ENCODE measurements around the gene TNN. TPM values are rescaled to one million over a fixed set of nuclear protein-coding genes. Genes with fewer than 3 reads are reported as not detected.

The TNN gene
- total RNA-seq, 1 donor from 2014 or later, result 0.25 TPM

GRCh38 chr1:175045519-175045918 lies 22.1 kb upstream of the TNN start:
- H3K4me3 Mint-ChIP-seq (ENCODE audit: unreplicated experiment), result no peak overlapping the region
- H3K4me1 Mint-ChIP-seq (ENCODE audit: low read depth), result peaks cover 16% of the 10 kb centered on the region
- TF ChIP-seq CTCF (IDR thresholded peaks at IDR 0.05), result no peak
- no peak for DNase-seq (ENCODE audit: low spot score)
- H3K27me3 Mint-ChIP-seq (ENCODE audit: low read depth), result peaks cover 3% of the 10 kb centered on the region
- no peaks in the 10 kb centered on the region for H3K36me3 Mint-ChIP-seq (ENCODE audit: low read depth)
- H3K9me3 Mint-ChIP-seq (ENCODE audit: low read depth), result peaks cover 7% of the 10 kb centered on the region
- H3K27ac Mint-ChIP-seq (ENCODE audit: unreplicated experiment), result no peak overlapping the region

GRCh38 chr1:175050992-175051391 lies 16.6 kb upstream of the TNN start:
- H3K27ac Mint-ChIP-seq (ENCODE audit: unreplicated experiment), result no peak overlapping the region
- H3K4me3 Mint-ChIP-seq (ENCODE audit: unreplicated experiment), result no peak overlapping the region
- TF ChIP-seq CTCF (IDR thresholded peaks at IDR 0.05), result no peak
- no peak for DNase-seq (ENCODE audit: low spot score)
- peaks cover 5% of the 10 kb centered on the region for H3K4me1 Mint-ChIP-seq (ENCODE audit: low read depth)
- H3K36me3 Mint-ChIP-seq (ENCODE audit: low read depth), result no peaks in the 10 kb centered on the region
- H3K9me3 Mint-ChIP-seq (ENCODE audit: low read depth), result peaks cover 1% of the 10 kb centered on the region
- peaks cover 3% of the 10 kb centered on the region for H3K27me3 Mint-ChIP-seq (ENCODE audit: low read depth)

GRCh38 chr1:175054736-175055135 lies 12.9 kb upstream of the TNN start:
- DNase-seq (ENCODE audit: low spot score), result no peak
- peaks cover 4% of the 10 kb centered on the region for H3K9me3 Mint-ChIP-seq (ENCODE audit: low read depth)

GRCh38 chr1:175062339-175062738 lies 5.3 kb upstream of the TNN start:
- TF ChIP-seq CTCF (IDR thresholded peaks at IDR 0.05), result no peak
- Mint-ChIP-seq H3K27me3 (ENCODE audit: low read depth) (peaks cover 8% of the 10 kb centered on the region), H3K9me3 (ENCODE audit: low read depth) (peaks cover 4% of the 10 kb centered on the region), H3K4me1 (ENCODE audit: low read depth) (no peaks in the 10 kb centered on the region), H3K36me3 (ENCODE audit: low read depth) (no peaks in the 10 kb centered on the region), H3K4me3 (ENCODE audit: unreplicated experiment) (no peak overlapping the region), H3K27ac (ENCODE audit: unreplicated experiment) (no peak overlapping the region)
- no peak for DNase-seq (ENCODE audit: low spot score)

More at GRCh38 chr1:175054736-175055135, 12.9 kb upstream of the TNN start:
- Mint-ChIP-seq H3K4me1 (ENCODE audit: low read depth) (peaks cover 5% of the 10 kb centered on the region), H3K27ac (ENCODE audit: unreplicated experiment) (no peak overlapping the region), H3K4me3 (ENCODE audit: unreplicated experiment) (no peak overlapping the region), H3K36me3 (ENCODE audit: low read depth) (no peaks in the 10 kb centered on the region), H3K27me3 (ENCODE audit: low read depth) (peaks cover 2% of the 10 kb centered on the region)
- no peak for TF ChIP-seq CTCF (IDR thresholded peaks at IDR 0.05)

- Mint-ChIP-seq H3K4me1 (ENCODE audit: low read depth) (no peaks in the 10 kb centered on the region), H3K9me3 (ENCODE audit: low read depth) (peaks cover 4% of the 10 kb centered on the region), H3K27me3 (ENCODE audit: low read depth) (peaks cover 6% of the 10 kb centered on the region), H3K27ac (ENCODE audit: unreplicated experiment) (no peak overlapping the region), H3K36me3 (ENCODE audit: low read depth) (no peaks in the 10 kb centered on the region), H3K4me3 (ENCODE audit: unreplicated experiment) (no peak overlapping the region)
- TF ChIP-seq CTCF (IDR thresholded peaks at IDR 0.05), result no peak
- no peak for DNase-seq (ENCODE audit: low spot score)
Observed at GRCh38 chr1:175062858-175063257, 4.8 kb upstream of the TNN start.
